ENCODE results near the gene SEMA4D. TPM values are rescaled to one million over a fixed set of nuclear protein-coding genes. Genes with fewer than 3 reads are reported as not detected.

The SEMA4D gene
- total and polyA plus RNA-seq, 2 of the 13 experiments (the other 11 are each of a cell fraction or from before 2014, with no cell fraction given) = 0.13 to 0.16 TPM

- TF ChIP-seq ZNF710 (CRISPR knock-in tag; IDR thresholded peaks at IDR 0.05; ENCODE audit: borderline replicate concordance) = no peak
- no peak for TF ChIP-seq ARID2 (CRISPR knock-in tag; IDR thresholded peaks at IDR 0.05; ENCODE audit: borderline replicate concordance)
- no peak for TF ChIP-seq GABPB1 (CRISPR knock-in tag; IDR thresholded peaks at IDR 0.05)
Measured at GRCh38 chr9:89518466-89519365, 20.8 kb upstream of the SEMA4D start (continued).

- in situ Hi-C loops (cut with HindIII; ENCODE audit: extremely low pct_ligation_motif_present, low pct_unique_long_range_greater_than_20kb) = no loop called here
- peak; percentile 36 for TF ChIP-seq CREB1 (IDR thresholded peaks at IDR 0.05)
- no peak for TF ChIP-seq CREB1 (CRISPR knock-in tag; IDR thresholded peaks at IDR 0.05)
- TF ChIP-seq ZBTB49 (CRISPR knock-in tag; IDR thresholded peaks at IDR 0.05; ENCODE audit: borderline replicate concordance) = no peak
- CTCF ChIA-PET (ENCODE audit: low intra/inter-chr PET ratio, low total read pairs) = no interaction called here
- ATAC-seq (no peak), FAIRE-seq (no peak), DNase-seq (ENCODE audit: low spot score) (no peak)
- no peaks in the 10 kb centered on the region for H3K4me1 ChIP-seq (ENCODE audit: insufficient read depth, low read length)
- no peak overlapping the region for H3K4me3 ChIP-seq (replicated peaks in 1 of 3; ENCODE audit: insufficient read depth in 1 of 3, low read depth in 2 of 3, low read length in 3 of 3)
- BruUV-seq (replicated peaks) = no TSS peak
- no peaks in the 10 kb centered on the region for H4K20me1 ChIP-seq (ENCODE audit: insufficient read depth, low read length)
- no peak overlapping the region for H2AFZ ChIP-seq (ENCODE audit: low read length)
- H3K9ac ChIP-seq (ENCODE audit: insufficient read depth, low read depth, low read length) = no peak overlapping the region
- no peaks in the 10 kb centered on the region for H3K36me3 ChIP-seq (replicated peaks in 1 of 2; ENCODE audit: control insufficient read depth in 1 of 2, insufficient read depth in 2 of 2, low read length in 2 of 2)
- intact Hi-C loops (cut with micrococcal nuclease; ENCODE audit: unreplicated experiment) = no loop called here
- WGBS (ENCODE audit: low lambda C conversion rate) = 8% methylated on average over 6 of the region's 6 CpGs
- no peak overlapping the region for H3K4me2 ChIP-seq (ENCODE audit: low read depth, low read length)
- POLR2A ChIA-PET = no interaction called here
- peaks cover 0 to 41% of the 10 kb centered on the region in 2 experiments; a peak in 3 of 5 replicates for H3K27me3 ChIP-seq (ENCODE audit: control insufficient read depth in 1 of 2, insufficient read depth in 2 of 2, low read length in 2 of 2)
- H3K27ac ChIP-seq (ENCODE audit: extremely low read length, insufficient read depth, low read length) = no peak overlapping the region
- H3K9me3 ChIP-seq (ENCODE audit: low read length) = no peaks in the 10 kb centered on the region
- H3K79me2 ChIP-seq (ENCODE audit: insufficient read depth, low read length) = no peaks in the 10 kb centered on the region
Measured at GRCh38 chr9:89515416-89515815, 17.5 kb upstream of the SEMA4D start.
